A673 (cell line): ENCODE data around the gene PREX1. TPM values are rescaled to one million over a fixed set of nuclear protein-coding genes. Genes with fewer than 3 reads are reported as not detected.

ENCODE experiments used
- BruUV-seq: library from RNA; stranded (reverse); fragments of 400-500 nt; replicated peaks from 2 replicates; lab custom pipeline; 2021; lab: Mats Ljungman, UMichigan
- CTCF ChIA-PET: fragments of 300-600 bp; sonication (Branson Sonifier 250); formaldehyde crosslinking; loops from one replicate; lab custom pipeline; 2022; ENCODE audit warnings: antibody characterized with exemption; lab: Charles Lee
- POLR2A ChIA-PET: fragments of 300-600 bp; sonication (Branson Sonifier 250); formaldehyde crosslinking; loops from one replicate; lab custom pipeline; 2022; ENCODE audit warnings: antibody characterized with exemption; ENCODE audit not compliant: low non-redundant PET; lab: Charles Lee
- DNase-seq: peaks from one replicate; pipeline ENCODE4 v3.0.0-alpha.2; 2015; ENCODE audit warnings: low spot score
- H3K27ac ChIP-seq: fragments of 200-600 bp; sonication (generic); 2 replicates; pipeline ENCODE4 v1.5.1; 2016; ENCODE audit warnings: mixed run types, low read depth, mild to moderate bottlenecking, mixed read lengths, antibody characterized with exemption, low read length; ENCODE audit not compliant: poor library complexity, severe bottlenecking
- H3K27me3 ChIP-seq: fragments of 200-600 bp; sonication (generic); replicated peaks from 2 replicates; pipeline ENCODE4 v1.6.1; 2017; ENCODE audit warnings: mixed run types, low read depth, mild to moderate bottlenecking, mixed read lengths, antibody characterized with exemption, low read length; ENCODE audit not compliant: insufficient read depth, poor library complexity
- H3K36me3 ChIP-seq: fragments of 200-600 bp; sonication (generic); 2 replicates; pipeline ENCODE4 v1.6.1; 2016; ENCODE audit warnings: mixed run types, mild to moderate bottlenecking, mixed read lengths, antibody characterized with exemption, low read length; ENCODE audit not compliant: insufficient read depth, poor library complexity, severe bottlenecking
- H3K4me1 ChIP-seq: fragments of 200-600 bp; sonication (generic); 2 replicates; pipeline ENCODE4 v1.6.1; 2017; ENCODE audit warnings: mixed run types, mild to moderate bottlenecking, mixed read lengths, antibody characterized with exemption, low read length; ENCODE audit not compliant: insufficient read depth, poor library complexity, severe bottlenecking
- H3K4me3 ChIP-seq: fragments of 200-600 bp; sonication (generic); 2 replicates; pipeline ENCODE4 v1.5.1; 2016; ENCODE audit warnings: low read depth, mixed run types, mild to moderate bottlenecking, mixed read lengths, low read length; ENCODE audit not compliant: poor library complexity, severe bottlenecking
- H3K9me3 ChIP-seq: fragments of 200-600 bp; sonication (generic); 2 replicates; pipeline ENCODE4 v1.6.1; 2016; ENCODE audit warnings: mixed run types, low read depth, mild to moderate bottlenecking, mixed read lengths, antibody characterized with exemption, low read length; ENCODE audit not compliant: poor library complexity, severe bottlenecking
- EZH2 ChIP-seq: fragments of 200-600 bp; sonication (generic); IDR thresholded peaks from 2 replicates; pipeline ENCODE4 v1.6.1; 2017; ENCODE audit warnings: borderline replicate concordance, low read depth, mild to moderate bottlenecking, mixed read lengths, antibody characterized with exemption, low read length; ENCODE audit not compliant: poor library complexity, severe bottlenecking
- intact Hi-C: fragments of 100-400 bp; cut with micrococcal nuclease; formaldehyde crosslinking; loops from one replicate; pipeline ENCODE4 v1.10.0; 2022; ENCODE audit not compliant: unreplicated experiment
- total RNA-seq: library from RNA; stranded (reverse); gene quantifications from 2 replicates; pipeline ENCODE4 v1.2.3, GENCODE V29; 2021
- TF ChIP-seq, protein P1 (sequence below): fragments of 300-800, 200-600 bp; sonication (generic); conservative IDR thresholded peaks from 2 replicates; pipeline ENCODE4 v1.5.1; 2017; ENCODE audit warnings: low read depth, mild to moderate bottlenecking, antibody characterized with exemption, low read length, moderate library complexity, mixed read lengths

The PREX1 gene
- total RNA-seq, 1 experiment from 2014 or later: 145 TPM

DNA sequence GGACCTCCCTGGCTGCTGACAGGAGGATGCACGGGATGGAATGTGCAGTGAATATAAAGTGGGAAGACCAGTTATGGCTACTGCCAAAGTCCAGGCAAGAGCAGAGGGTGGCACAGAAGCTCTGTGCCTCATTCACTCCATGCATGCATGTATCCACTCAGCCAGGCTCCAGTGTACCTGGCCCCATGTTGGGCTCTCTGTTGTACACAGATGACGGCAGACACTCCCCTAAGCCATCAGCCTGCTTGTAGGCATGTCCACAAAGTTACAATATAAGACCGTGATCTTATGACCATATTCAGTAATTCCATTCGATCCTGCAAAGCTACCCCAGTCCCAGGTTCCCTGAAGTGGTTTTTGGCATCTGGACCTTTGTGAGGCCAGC is 116.8 kb downstream of the PREX1 start:
- Histone ChIP-seq H3K36me3 (peaks cover 58% of the 10 kb centered on the region), H3K27me3 (no peaks in the 10 kb centered on the region), H3K4me3 (no peak overlapping the region), H3K9me3 (no peaks in the 10 kb centered on the region), H3K4me1 (peaks cover 25% of the 10 kb centered on the region), H3K27ac (no peak overlapping the region)
- no TSS peak for BruUV-seq
- CTCF ChIA-PET: no interaction called here
- DNase-seq: no peak
- intact Hi-C loops: no loop called here
- TF ChIP-seq EZH2: no peak
- TF ChIP-seq, protein P1, sequence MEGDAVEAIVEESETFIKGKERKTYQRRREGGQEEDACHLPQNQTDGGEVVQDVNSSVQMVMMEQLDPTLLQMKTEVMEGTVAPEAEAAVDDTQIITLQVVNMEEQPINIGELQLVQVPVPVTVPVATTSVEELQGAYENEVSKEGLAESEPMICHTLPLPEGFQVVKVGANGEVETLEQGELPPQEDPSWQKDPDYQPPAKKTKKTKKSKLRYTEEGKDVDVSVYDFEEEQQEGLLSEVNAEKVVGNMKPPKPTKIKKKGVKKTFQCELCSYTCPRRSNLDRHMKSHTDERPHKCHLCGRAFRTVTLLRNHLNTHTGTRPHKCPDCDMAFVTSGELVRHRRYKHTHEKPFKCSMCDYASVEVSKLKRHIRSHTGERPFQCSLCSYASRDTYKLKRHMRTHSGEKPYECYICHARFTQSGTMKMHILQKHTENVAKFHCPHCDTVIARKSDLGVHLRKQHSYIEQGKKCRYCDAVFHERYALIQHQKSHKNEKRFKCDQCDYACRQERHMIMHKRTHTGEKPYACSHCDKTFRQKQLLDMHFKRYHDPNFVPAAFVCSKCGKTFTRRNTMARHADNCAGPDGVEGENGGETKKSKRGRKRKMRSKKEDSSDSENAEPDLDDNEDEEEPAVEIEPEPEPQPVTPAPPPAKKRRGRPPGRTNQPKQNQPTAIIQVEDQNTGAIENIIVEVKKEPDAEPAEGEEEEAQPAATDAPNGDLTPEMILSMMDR: no peak
- POLR2A ChIA-PET: no interaction called here

DNA sequence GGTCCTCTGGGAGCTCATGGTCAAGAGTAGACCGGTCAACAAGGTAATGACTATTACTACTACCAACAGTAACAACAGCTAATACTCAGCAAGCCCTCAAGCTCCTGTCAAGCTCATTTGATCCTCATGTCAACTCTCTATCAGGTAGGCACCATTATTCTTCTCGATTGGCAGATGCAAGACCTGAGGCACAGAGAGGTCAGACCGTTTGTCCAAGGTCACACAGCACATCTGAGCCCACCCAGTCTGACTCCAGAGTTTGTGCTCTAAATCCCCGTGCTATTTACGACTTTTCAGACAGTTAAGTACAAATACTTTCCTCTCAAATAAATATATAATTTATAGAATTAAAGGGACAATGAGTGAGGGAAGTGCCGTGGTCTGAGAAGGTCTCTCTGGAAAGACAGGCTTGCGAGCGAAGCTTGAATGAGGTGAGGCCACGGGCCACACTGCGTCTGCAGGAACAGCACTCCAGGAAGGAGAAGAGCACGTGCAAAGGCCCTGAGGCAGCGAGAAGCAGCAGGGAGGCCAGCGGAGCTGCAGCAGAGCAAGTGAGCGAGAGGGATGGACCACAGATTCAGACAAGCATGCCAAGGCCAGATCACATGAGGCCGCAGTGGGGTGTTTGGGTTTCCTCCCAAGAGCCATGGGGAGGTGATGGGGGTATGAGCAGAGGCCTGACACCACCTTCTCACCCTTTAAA is 117.3 kb downstream of the PREX1 start:
- Histone ChIP-seq H3K36me3 (peaks cover 59% of the 10 kb centered on the region), H3K27ac (peak overlapping the region; percentile 13), H3K4me1 (peaks cover 30% of the 10 kb centered on the region), H3K9me3 (no peaks in the 10 kb centered on the region), H3K27me3 (no peaks in the 10 kb centered on the region), H3K4me3 (no peak overlapping the region)
- ChIA-PET POLR2A (no interaction called here), CTCF (no interaction called here)
- no peak for DNase-seq
- intact Hi-C loops: no loop called here
- TF ChIP-seq EZH2: no peak
- TF ChIP-seq, protein P1: no peak
- no TSS peak for BruUV-seq

DNA sequence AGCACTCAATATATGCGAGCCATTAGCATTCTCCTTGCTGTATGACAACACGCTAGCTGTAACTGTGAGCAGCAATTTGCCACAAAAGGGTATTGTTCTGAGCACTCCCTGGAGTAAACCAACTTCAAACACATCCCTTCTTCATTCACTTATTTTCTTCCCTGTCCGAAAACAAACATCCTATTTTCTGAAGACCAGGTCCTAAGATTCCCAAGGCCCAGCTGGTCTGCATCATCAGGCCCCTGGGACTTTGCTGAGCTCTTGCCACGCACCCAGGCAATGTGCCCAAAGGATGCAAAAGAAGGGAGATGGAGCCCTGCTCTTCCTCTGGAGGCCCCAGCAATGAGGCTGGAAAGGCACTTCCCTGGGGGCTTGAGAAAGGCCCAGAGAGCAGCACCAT is 118.1 kb downstream of the PREX1 start:
- CTCF ChIA-PET: no interaction called here
- H3K4me3 ChIP-seq: no peak overlapping the region
- H3K27ac ChIP-seq: peak overlapping the region; percentile 13
- no TSS peak for BruUV-seq
- TF ChIP-seq, protein P1: no peak
- no peak for TF ChIP-seq EZH2
- no peak for DNase-seq
- POLR2A ChIA-PET: no interaction called here
- H3K9me3 ChIP-seq: no peaks in the 10 kb centered on the region
- intact Hi-C loops: no loop called here
- peaks cover 38% of the 10 kb centered on the region for H3K4me1 ChIP-seq
- H3K27me3 ChIP-seq: no peaks in the 10 kb centered on the region
- H3K36me3 ChIP-seq: peaks cover 62% of the 10 kb centered on the region
